Keratinocyte (primary cell): ENCODE data around the gene PIK3CB.

Experiments used
- CTCF ChIP-seq, 3 experiments: IDR thresholded peaks in 1 of 3; conservative IDR thresholded peaks in 1 of 3; optimal IDR thresholded peaks in 1 of 3; 2 replicates in 2 of 3; 3 replicates in 1 of 3; pipeline versions ENCODE3 to v1.5.1; 2011; ENCODE audit warnings: low read length in 3 of 3, mild to moderate bottlenecking in 3 of 3, moderate library complexity in 2 of 3, control low read depth in 1 of 3, inconsistent platforms in 1 of 3; ENCODE audit not compliant: insufficient read depth in 2 of 3; ENCODE audit errors: extremely low read depth in 1 of 3
- EZH2 ChIP-seq: IDR thresholded peaks from one replicate; pipeline ENCODE4 v1.6.1; 2012; ENCODE audit warnings: inconsistent platforms, mild to moderate bottlenecking, low read length, moderate library complexity

GRCh38 chr3:138818185-138818860 is 16.4 kb downstream of the PIK3CB start:
- TF ChIP-seq CTCF (optimal IDR thresholded peaks at IDR 0.05 in 1 of 3, IDR thresholded peaks at IDR 0.05 in 1 of 3, conservative IDR thresholded peaks at IDR 0.05 in 1 of 3; ENCODE audit: extremely low read depth in 1 of 3, insufficient read depth in 2 of 3, low read length in 3 of 3) = no peak
- TF ChIP-seq EZH2 = no peak
